HepG2 (cell line): ENCODE results near the gene CDKN3. TPM values are rescaled to one million over a fixed set of nuclear protein-coding genes. Genes with fewer than 3 reads are reported as not detected.
A peak's percentile ranks its signal among the peaks of the same experiment; 100 is the strongest.

Experiments used
- ATAC-seq: fragments of 200-7000 bp; cut with Tn5 transposase; 3 replicates; pipeline ENCODE4 v1.9.1; 2020; ENCODE audit warnings: mild to moderate bottlenecking, moderate library complexity
- BruUV-seq: library from RNA; stranded (reverse); fragments of 400-500 nt; replicated peaks from 2 replicates; lab custom pipeline; 2021; lab: Mats Ljungman, UMichigan
- CTCF ChIA-PET: fragments of 300-600 bp; formaldehyde crosslinking; extraction: SDS; loops from one replicate; lab custom pipeline; 2021; ENCODE audit warnings: low total read pairs, inconsistent platforms, low intra/inter-chr PET ratio; lab: Yijun Ruan, JAX
- POLR2A ChIA-PET: fragments of 350-600 bp; sonication (Branson Sonifier 250); formaldehyde crosslinking; loops from one replicate; lab custom pipeline; 2020; ENCODE audit warnings: antibody characterized with exemption, inconsistent platforms; lab: Yijun Ruan, JAX
- DNase-seq: peaks from one replicate; pipeline ENCODE4 v3.0.0-alpha.2; 2015; ENCODE audit warnings: low spot score
- FAIRE-seq: peaks from 3 replicates; lab custom pipeline; 2011; peaks lifted over from hg19 to GRCh38; lab: Jason Lieb, UNC
- H2AFZ ChIP-seq: one replicate; pipeline ENCODE4 v1.6.1; 2011; ENCODE audit warnings: low read length, inconsistent platforms
- H3K27ac ChIP-seq: fragments of 300-600 bp; 3 replicates; pipeline ENCODE4 v1.8.0; 2011; ENCODE audit warnings: mixed run types, mild to moderate bottlenecking, mixed read lengths, low read length, inconsistent platforms; ENCODE audit not compliant: insufficient read depth; ENCODE audit errors: extremely low read length
- H3K27me3 ChIP-seq, 2 experiments: fragments of 200-600 bp in 1 of 2; 2 replicates in 1 of 2; 3 replicates in 1 of 2; pipeline versions ENCODE4 v1.6.0 to v1.8.0; 2011; ENCODE audit warnings: low read length in 2 of 2, mild to moderate bottlenecking in 2 of 2, moderate library complexity in 2 of 2, inconsistent platforms in 1 of 2; ENCODE audit not compliant: insufficient read depth in 2 of 2, control insufficient read depth in 1 of 2
- H3K36me3 ChIP-seq, 2 experiments: fragments of 200-600 bp in 1 of 2; replicated peaks in 1 of 2; 2 replicates in 1 of 2; 3 replicates in 1 of 2; pipeline versions ENCODE4 v1.5.1 to v1.8.0; 2011; ENCODE audit warnings: low read length in 2 of 2, inconsistent platforms in 1 of 2; ENCODE audit not compliant: insufficient read depth in 2 of 2, control insufficient read depth in 1 of 2
- H3K4me1 ChIP-seq: 2 replicates; pipeline ENCODE4 v1.5.1; 2012; ENCODE audit warnings: low read length, inconsistent platforms; ENCODE audit not compliant: insufficient read depth
- H3K4me2 ChIP-seq: 2 replicates; pipeline ENCODE4 v1.6.0; 2011; ENCODE audit warnings: low read depth, low read length, inconsistent platforms
- H3K4me3 ChIP-seq, 3 experiments: fragments of 200-600 bp in 1 of 3; sonication (generic), shearing (Covaris generic) in 1 of 3; replicated peaks in 1 of 3; 2 replicates each; pipeline ENCODE4 v1.5.1; 2011 to 2016; ENCODE audit warnings: low read length in 3 of 3, inconsistent platforms in 2 of 3, low read depth in 2 of 3, mild to moderate bottlenecking in 2 of 3, control low read depth in 1 of 3, mixed read lengths in 1 of 3; ENCODE audit not compliant: insufficient read depth in 1 of 3
- H3K79me2 ChIP-seq: one replicate; pipeline ENCODE4 v1.6.1; 2011; ENCODE audit warnings: low read length, inconsistent platforms; ENCODE audit not compliant: insufficient read depth
- H3K9ac ChIP-seq: 2 replicates; pipeline ENCODE4 v1.6.0; 2011; ENCODE audit warnings: mild to moderate bottlenecking, low read depth, low read length, inconsistent platforms; ENCODE audit not compliant: insufficient read depth
- H3K9me3 ChIP-seq: 2 replicates; pipeline ENCODE4 v1.5.1; 2012; ENCODE audit warnings: mild to moderate bottlenecking, low read length
- H4K20me1 ChIP-seq: 2 replicates; pipeline ENCODE4 v1.6.0; 2011; ENCODE audit warnings: inconsistent platforms, mild to moderate bottlenecking, low read length, moderate library complexity; ENCODE audit not compliant: insufficient read depth
- ADNP ChIP-seq: sonication (generic); formaldehyde crosslinking; IDR thresholded peaks from 2 replicates; pipeline ENCODE4 v1.4.0; 2020; ENCODE audit warnings: missing genetic modification reagents
- ARID3A ChIP-seq: IDR thresholded peaks from 2 replicates; pipeline ENCODE4 v1.6.1; 2012; ENCODE audit warnings: low read depth, low read length, improper control_type of control experiment
- ASH2L ChIP-seq: fragments of 300-600, 200-600 bp; sonication (generic); IDR thresholded peaks from 2 replicates; pipeline ENCODE4 v1.7.0; 2017; ENCODE audit warnings: low read depth, mild to moderate bottlenecking, moderate library complexity, mixed read lengths, low read length; ENCODE audit not compliant: insufficient read length
- ATF7 ChIP-seq, 2 experiments: fragments of 450-650 bp in 1 of 2; sonication (generic) in 1 of 2; formaldehyde crosslinking in 1 of 2; IDR thresholded peaks; 2 replicates each; pipeline versions ENCODE4 v1.4.0 to v1.6.1; 2016 to 2020; ENCODE audit warnings: antibody characterized with exemption in 1 of 2, mild to moderate bottlenecking in 1 of 2, missing genetic modification reagents in 1 of 2
- FOXP1 ChIP-seq, 2 experiments: fragments of 450-650 bp in 1 of 2; IDR thresholded peaks; 2 replicates each; pipeline ENCODE4 v1.6.1; 2017 to 2018; ENCODE audit warnings: antibody characterized with exemption in 1 of 2
- HNF4A ChIP-seq: sonication (generic); formaldehyde crosslinking; IDR thresholded peaks from 2 replicates; pipeline ENCODE4 v1.4.0; 2020; ENCODE audit warnings: missing genetic modification reagents
- RXRA ChIP-seq: sonication (generic); formaldehyde crosslinking; IDR thresholded peaks from 2 replicates; pipeline ENCODE4 v1.5.1; 2020; ENCODE audit warnings: missing genetic modification reagents
- TBX3 ChIP-seq: fragments of 450-650 bp; IDR thresholded peaks from 2 replicates; pipeline ENCODE4 v1.6.1; 2017; ENCODE audit warnings: antibody characterized with exemption, mild to moderate bottlenecking, inconsistent platforms, borderline replicate concordance
- ZFX ChIP-seq: sonication (generic); formaldehyde crosslinking; IDR thresholded peaks from 2 replicates; pipeline ENCODE4 v1.4.0; 2020; ENCODE audit warnings: mild to moderate bottlenecking, low read depth, missing genetic modification reagents, moderate library complexity
- ZNF10 ChIP-seq: sonication (generic); formaldehyde crosslinking; IDR thresholded peaks from 2 replicates; pipeline ENCODE4 v1.4.0; 2020; ENCODE audit warnings: mild to moderate bottlenecking, low read depth, missing genetic modification reagents, borderline replicate concordance
- ZNF232 ChIP-seq: sonication (generic); formaldehyde crosslinking; IDR thresholded peaks from 2 replicates; pipeline ENCODE4 v1.4.0; 2020; ENCODE audit warnings: missing genetic modification reagents, borderline replicate concordance
- ZNF331 ChIP-seq: sonication (generic); formaldehyde crosslinking; IDR thresholded peaks from 2 replicates; pipeline ENCODE4 v1.4.0; 2020; ENCODE audit warnings: missing genetic modification reagents
- ZNF503 ChIP-seq: sonication (generic); formaldehyde crosslinking; IDR thresholded peaks from 2 replicates; pipeline ENCODE4 v1.4.0; 2020; ENCODE audit warnings: missing genetic modification reagents
- ZNF576 ChIP-seq: sonication (generic); formaldehyde crosslinking; IDR thresholded peaks from 2 replicates; pipeline ENCODE4 v1.4.0; 2020; ENCODE audit warnings: mild to moderate bottlenecking, missing genetic modification reagents
- ZNF839 ChIP-seq: sonication (generic); formaldehyde crosslinking; IDR thresholded peaks from 2 replicates; pipeline ENCODE4 v1.4.0; 2020; ENCODE audit warnings: missing genetic modification reagents, mild to moderate bottlenecking, borderline replicate concordance
- WGBS: methylation state at CpG from one replicate; pipeline ENCODE4 v1.1.6; 2017; ENCODE audit warnings: low lambda C conversion rate; 5-methylcytosine and 5-hydroxymethylcytosine counted together
- in situ Hi-C: cut with HindIII; loops from 2 replicates; pipeline ENCODE4 v1.10.0; 2017; ENCODE audit warnings: low pct_unique_long_range_greater_than_20kb; ENCODE audit not compliant: extremely low pct_ligation_motif_present
- intact Hi-C: fragments of 100-400 bp; cut with micrococcal nuclease; formaldehyde crosslinking; loops from one replicate; pipeline ENCODE4 v1.10.0; 2022; ENCODE audit not compliant: unreplicated experiment
- polyA plus RNA-seq, 8 experiments: library from polyadenylated mRNA; depleted of rRNA in 3 of 8; stranded (reverse) in 7 of 8; unstranded in 1 of 8; fragments of >200 nt; fragmentation: Illumina TruSeq in 4 of 8; extraction: Trizol in 4 of 8; gene quantifications; 2 replicates each; pipeline versions ENCODE4 v1.2.1 to v1.2.3, GENCODE V29; 2011 to 2016; ENCODE audit warnings: low read depth in 4 of 8, missing spikeins in 1 of 8, mixed read lengths in 1 of 8; ENCODE audit not compliant: insufficient read depth in 1 of 8
- total RNA-seq, 5 experiments: library from RNA; depleted of rRNA; stranded (reverse); fragments of >200 nt; fragmentation: Illumina TruSeq; extraction: Trizol; gene quantifications; 2 replicates each; pipeline ENCODE4 v1.2.3, GENCODE V29; 2016; ENCODE audit warnings: low read depth in 1 of 5

CDKN3 gene
- total and polyA plus RNA-seq, 2 of the 13 experiments (the other 11 are each of a cell fraction or from before 2014, with no cell fraction given), result 63.0 to 88.9 TPM

- TF ChIP-seq ATF7 (IDR thresholded peaks at IDR 0.05) (no peak), ATF7 (CRISPR knock-in tag; IDR thresholded peaks at IDR 0.05) (no peak), ZNF10 (no peak), ZNF503 (no peak), ZNF232 (CRISPR knock-in tag) (no peak)
Observed at GRCh38 chr14:54370323-54371198, 26.2 kb upstream of the CDKN3 start (continued).

GRCh38 chr14:54374117-54374884 lies 22.5 kb upstream of the CDKN3 start:
- 33% methylated on average over 7 of the region's 7 CpGs for WGBS
- H3K4me2 ChIP-seq, result peak overlapping the region; percentile 14; the same call in 1 of the 2 replicates
- no peak overlapping the region for H3K27ac ChIP-seq
- peak; percentile 22; the same call in 1 of the 2 replicates for TF ChIP-seq FOXP1 (IDR thresholded peaks at IDR 0.05)
- 0 out of 2 replicates have a peak, but pooled peaks have one; percentile 17 for TF ChIP-seq FOXP1 (CRISPR knock-in tag; IDR thresholded peaks at IDR 0.05)
- peak; percentile 56; the same call in 1 of the 2 replicates for TF ChIP-seq HNF4A
- peak; percentile 35 for TF ChIP-seq ASH2L
- TF ChIP-seq ARID3A, result peak; percentile 61; the same call in 1 of the 2 replicates
- peak; percentile 77 for TF ChIP-seq TBX3
- TF ChIP-seq ZNF576 (CRISPR knock-in tag), result no peak
- no peak for TF ChIP-seq ZFX
- TF ChIP-seq RXRA (CRISPR knock-in tag), result no peak
- TF ChIP-seq ZNF331 (CRISPR knock-in tag), result no peak
- no peak for TF ChIP-seq ADNP
- TF ChIP-seq ZNF839 (CRISPR knock-in tag), result no peak

More at GRCh38 chr14:54374117-54374884, 22.5 kb upstream of the CDKN3 start:
- no peak overlapping the region for H2AFZ ChIP-seq
- intact Hi-C loops, result no loop called here
- H3K4me1 ChIP-seq, result peaks cover 19% of the 10 kb centered on the region
- H3K79me2 ChIP-seq, result no peaks in the 10 kb centered on the region
- ChIA-PET CTCF (no interaction called here), POLR2A (interaction anchor here (1.0 to 1.3 kb wide), 2 partner anchors 8 to 20 kb away, joined by 3 to 4 read pairs; no protein-coding TSS in a partner anchor)
- peak; percentile 62 for FAIRE-seq
- peak; percentile 75 for ATAC-seq
- H3K27me3 ChIP-seq, result no peaks in the 10 kb centered on the region
- DNase-seq, result peak; percentile 76
- BruUV-seq, result no TSS peak
- no peaks in the 10 kb centered on the region for H3K9me3 ChIP-seq
- no peak overlapping the region for H3K4me3 ChIP-seq
- no peak overlapping the region for H3K9ac ChIP-seq
- H3K36me3 ChIP-seq, result no peaks in the 10 kb centered on the region
- no peaks in the 10 kb centered on the region for H4K20me1 ChIP-seq
- in situ Hi-C loops, result no loop called here
